Sigmoid colon (tissue), 4 donors: ENCODE data around the gene C16orf96.

ENCODE experiments used
- POLR2A ChIP-seq, 2 donors: fragments of 450-650 bp; IDR thresholded peaks; one replicate each; pipeline ENCODE4 v1.6.1; 2016; ENCODE audit warnings: antibody characterized with exemption in 2 of 2, mild to moderate bottlenecking in 2 of 2, moderate library complexity in 2 of 2
- POLR2AphosphoS5 ChIP-seq, 4 donors: sonication (generic); formaldehyde crosslinking; IDR thresholded peaks; one replicate each; pipeline ENCODE4 v1.6.1; 2017; ENCODE audit warnings: antibody characterized with exemption in 4 of 4
- TF ChIP-seq, protein P1 (sequence below), 4 experiments: fragments of 450-650 bp in 3 of 4; fragments of 200-600 bp in 1 of 4; IDR thresholded peaks; one replicate each; pipeline ENCODE4 v1.5.1; 2016 to 2019; ENCODE audit warnings: antibody characterized with exemption in 4 of 4, mild to moderate bottlenecking in 3 of 4, moderate library complexity in 2 of 4

DNA sequence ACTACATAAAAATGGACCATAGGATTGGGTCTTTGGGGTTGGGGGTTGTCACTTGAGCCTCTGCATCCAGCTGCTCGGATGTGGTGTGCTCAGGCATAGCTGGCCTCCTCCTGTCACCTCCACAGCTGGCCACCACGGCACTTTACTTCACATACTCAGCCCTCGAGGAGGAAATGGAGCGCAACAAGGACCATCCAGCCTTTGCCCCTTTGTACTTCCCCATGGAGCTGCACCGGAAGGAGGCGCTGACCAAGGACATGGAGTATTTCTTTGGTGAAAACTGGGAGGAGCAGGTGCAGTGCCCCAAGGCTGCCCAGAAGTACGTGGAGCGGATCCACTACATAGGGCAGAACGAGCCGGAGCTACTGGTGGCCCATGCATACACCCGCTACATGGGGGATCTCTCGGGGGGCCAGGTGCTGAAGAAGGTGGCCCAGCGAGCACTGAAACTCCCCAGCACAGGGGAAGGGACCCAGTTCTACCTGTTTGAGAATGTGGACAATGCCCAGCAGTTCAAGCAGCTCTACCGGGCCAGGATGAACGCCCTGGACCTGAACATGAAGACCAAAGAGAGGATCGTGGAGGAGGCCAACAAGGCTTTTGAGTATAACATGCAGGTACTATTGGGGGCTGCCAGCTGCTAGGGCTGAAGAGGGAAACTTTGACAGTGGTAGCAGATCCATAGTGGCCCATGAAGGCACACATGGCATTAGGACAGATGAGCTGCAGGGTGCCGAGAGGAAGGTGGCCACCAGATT, 48.4 kb upstream of the C16orf96 start:
- TF ChIP-seq, protein P1, sequence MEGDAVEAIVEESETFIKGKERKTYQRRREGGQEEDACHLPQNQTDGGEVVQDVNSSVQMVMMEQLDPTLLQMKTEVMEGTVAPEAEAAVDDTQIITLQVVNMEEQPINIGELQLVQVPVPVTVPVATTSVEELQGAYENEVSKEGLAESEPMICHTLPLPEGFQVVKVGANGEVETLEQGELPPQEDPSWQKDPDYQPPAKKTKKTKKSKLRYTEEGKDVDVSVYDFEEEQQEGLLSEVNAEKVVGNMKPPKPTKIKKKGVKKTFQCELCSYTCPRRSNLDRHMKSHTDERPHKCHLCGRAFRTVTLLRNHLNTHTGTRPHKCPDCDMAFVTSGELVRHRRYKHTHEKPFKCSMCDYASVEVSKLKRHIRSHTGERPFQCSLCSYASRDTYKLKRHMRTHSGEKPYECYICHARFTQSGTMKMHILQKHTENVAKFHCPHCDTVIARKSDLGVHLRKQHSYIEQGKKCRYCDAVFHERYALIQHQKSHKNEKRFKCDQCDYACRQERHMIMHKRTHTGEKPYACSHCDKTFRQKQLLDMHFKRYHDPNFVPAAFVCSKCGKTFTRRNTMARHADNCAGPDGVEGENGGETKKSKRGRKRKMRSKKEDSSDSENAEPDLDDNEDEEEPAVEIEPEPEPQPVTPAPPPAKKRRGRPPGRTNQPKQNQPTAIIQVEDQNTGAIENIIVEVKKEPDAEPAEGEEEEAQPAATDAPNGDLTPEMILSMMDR (IDR thresholded peaks at IDR 0.05), result no peak
- no peak for TF ChIP-seq POLR2A (IDR thresholded peaks at IDR 0.05)
- no peak for TF ChIP-seq POLR2AphosphoS5 (IDR thresholded peaks at IDR 0.05)
